Progenitor cell of endocrine pancreas (in vitro differentiated cells): ENCODE results near the gene PHC3. TPM values are rescaled to one million over a fixed set of nuclear protein-coding genes. Genes with fewer than 3 reads are reported as not detected.
A peak's percentile ranks its signal among the peaks of the same experiment; 100 is the strongest.

Experiments used
- DNase-seq: peaks from one replicate; pipeline ENCODE4 v3.0.0; 2021; ENCODE audit warnings: low spot score; ENCODE audit not compliant: unreplicated experiment
- H3K27ac Mint-ChIP-seq: 2 replicates; pipeline ENCODE4 v1.8.0; 2021; ENCODE audit warnings: mild to moderate bottlenecking, moderate library complexity, mixed read lengths
- H3K27me3 Mint-ChIP-seq: 2 replicates; pipeline ENCODE4 v1.8.0; 2021; ENCODE audit warnings: mixed read lengths
- H3K36me3 Mint-ChIP-seq: 2 replicates; pipeline ENCODE4 v1.8.0; 2022; ENCODE audit warnings: mixed read lengths; ENCODE audit not compliant: insufficient read depth
- H3K4me1 Mint-ChIP-seq: 2 replicates; pipeline ENCODE4 v1.8.0; 2021; ENCODE audit warnings: low read depth, mixed read lengths
- H3K4me3 Mint-ChIP-seq: 2 replicates; pipeline ENCODE4 v1.8.0; 2021; ENCODE audit warnings: low read depth, mild to moderate bottlenecking, moderate library complexity, mixed read lengths
- H3K9me3 Mint-ChIP-seq: 2 replicates; pipeline ENCODE4 v1.8.0; 2021; ENCODE audit warnings: low read depth, mixed read lengths
- CTCF ChIP-seq: fragments of 200-600 bp; sonication (generic); IDR thresholded peaks from one replicate; pipeline ENCODE4 v1.5.0; 2021; ENCODE audit warnings: antibody characterized with exemption, mild to moderate bottlenecking; ENCODE audit not compliant: unreplicated experiment
- total RNA-seq: library from RNA; stranded (reverse); gene quantifications from 2 replicates; pipeline ENCODE4 v1.2.1, GENCODE V29; 2021

PHC3 gene
- total RNA-seq, 1 donor from 2014 or later: 71.8 TPM

GRCh38 chr3:170145278-170145677, 36.3 kb downstream of the PHC3 start:
- no peak for DNase-seq
- no peaks in the 10 kb centered on the region for H3K27me3 Mint-ChIP-seq
- H3K27ac Mint-ChIP-seq: no peak overlapping the region
- no peak overlapping the region for H3K4me3 Mint-ChIP-seq
- no peaks in the 10 kb centered on the region for H3K9me3 Mint-ChIP-seq
- no peak for TF ChIP-seq CTCF
- peaks cover 15% of the 10 kb centered on the region for H3K36me3 Mint-ChIP-seq
- H3K4me1 Mint-ChIP-seq: no peaks in the 10 kb centered on the region

- no peak overlapping the region for H3K4me3 Mint-ChIP-seq
- peak overlapping the region; percentile 41 for H3K27ac Mint-ChIP-seq
- TF ChIP-seq CTCF: no peak
- H3K4me1 Mint-ChIP-seq: no peaks in the 10 kb centered on the region
- H3K27me3 Mint-ChIP-seq: no peaks in the 10 kb centered on the region
- DNase-seq: no peak
- H3K9me3 Mint-ChIP-seq: no peaks in the 10 kb centered on the region
- H3K36me3 Mint-ChIP-seq: peaks cover 12% of the 10 kb centered on the region
Observed at GRCh38 chr3:170144437-170144843, 37.1 kb downstream of the PHC3 start.

GRCh38 chr3:170142373-170142772, 39.2 kb downstream of the PHC3 start:
- H3K36me3 Mint-ChIP-seq: peaks cover 11% of the 10 kb centered on the region
- H3K9me3 Mint-ChIP-seq: no peaks in the 10 kb centered on the region
- no peak for DNase-seq
- no peaks in the 10 kb centered on the region for H3K27me3 Mint-ChIP-seq
- no peaks in the 10 kb centered on the region for H3K4me1 Mint-ChIP-seq
- no peak overlapping the region for H3K27ac Mint-ChIP-seq
- TF ChIP-seq CTCF: no peak
- H3K4me3 Mint-ChIP-seq: no peak overlapping the region

GRCh38 chr3:170137986-170138385, 43.5 kb downstream of the PHC3 start:
- H3K4me1 Mint-ChIP-seq: peaks cover 2% of the 10 kb centered on the region
- DNase-seq: no peak
- H3K4me3 Mint-ChIP-seq: no peak overlapping the region
- no peaks in the 10 kb centered on the region for H3K27me3 Mint-ChIP-seq
- H3K9me3 Mint-ChIP-seq: no peaks in the 10 kb centered on the region
- TF ChIP-seq CTCF: no peak
- peaks cover 24% of the 10 kb centered on the region for H3K36me3 Mint-ChIP-seq
- no peak overlapping the region for H3K27ac Mint-ChIP-seq

GRCh38 chr3:170132335-170132734, 49.2 kb downstream of the PHC3 start:
- no peak for DNase-seq
- Mint-ChIP-seq H3K9me3 (no peaks in the 10 kb centered on the region), H3K36me3 (peaks cover 37% of the 10 kb centered on the region), H3K27me3 (no peaks in the 10 kb centered on the region), H3K4me3 (no peak overlapping the region), H3K27ac (no peak overlapping the region), H3K4me1 (peaks cover 2% of the 10 kb centered on the region)
- no peak for TF ChIP-seq CTCF
